HG03066 (cell line): ENCODE measurements around the gene HIC1.
"Not testable (repeated sequence)": the region's sequence is repeated elsewhere in the genome, so short reads cannot be mapped to it uniquely, and the experiment has no call there.

ENCODE experiments used
- ATAC-seq: cut with Tn5 transposase; IDR thresholded peaks from one replicate; pipeline ENCODE4 v1.9.1; 2021; ENCODE audit warnings: low read depth; ENCODE audit not compliant: unreplicated experiment

Gene HIC1

DNA sequence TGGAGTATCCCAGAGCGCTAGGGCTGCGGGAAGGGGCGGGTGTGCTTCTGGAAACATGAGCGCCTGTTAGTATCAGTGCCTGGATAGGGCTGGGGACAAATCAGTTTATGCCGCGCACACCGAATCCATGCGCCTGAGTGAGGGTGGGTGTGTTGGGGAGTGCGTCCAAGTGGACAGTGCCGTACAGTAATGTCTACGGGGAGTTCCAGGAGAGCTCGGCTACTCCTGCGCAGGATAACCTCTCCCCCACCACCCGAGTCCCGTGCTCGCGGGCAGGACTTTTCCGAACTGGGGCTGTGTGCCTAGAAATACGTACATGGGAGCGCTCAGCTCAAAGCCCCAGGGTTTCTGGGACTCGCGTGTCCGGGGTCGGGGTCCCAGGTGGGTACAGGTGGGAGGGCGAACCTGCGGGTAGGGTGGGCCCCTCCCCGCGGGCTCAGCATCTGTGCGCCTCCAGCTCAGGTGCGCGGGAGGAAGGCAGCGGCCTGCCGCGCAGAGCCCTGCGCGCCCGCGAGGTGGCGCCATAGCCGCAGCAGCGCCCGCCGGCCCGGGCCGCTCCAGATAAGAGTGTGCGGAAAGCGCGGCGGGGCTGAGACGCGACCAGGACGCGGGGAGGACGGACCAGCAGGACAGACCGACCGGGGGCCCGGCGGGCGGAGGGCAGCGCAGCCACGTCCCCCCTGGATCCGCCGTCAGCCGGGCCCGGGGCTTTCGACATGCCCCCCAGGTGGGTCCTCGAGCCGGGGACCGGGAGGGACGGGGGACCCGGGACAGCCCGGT, at the start of gene HIC1:
HIC1 (plus strand) TSS at position 592 of the 780 bp plus-strand sequence. CDS start 1,588 bp downstream, outside the sequence.
- no peak for ATAC-seq

- ATAC-seq: no peak
Measured at GRCh38 chr17:2008332-2009126, 46.4 kb upstream of the HIC1 start.

DNA sequence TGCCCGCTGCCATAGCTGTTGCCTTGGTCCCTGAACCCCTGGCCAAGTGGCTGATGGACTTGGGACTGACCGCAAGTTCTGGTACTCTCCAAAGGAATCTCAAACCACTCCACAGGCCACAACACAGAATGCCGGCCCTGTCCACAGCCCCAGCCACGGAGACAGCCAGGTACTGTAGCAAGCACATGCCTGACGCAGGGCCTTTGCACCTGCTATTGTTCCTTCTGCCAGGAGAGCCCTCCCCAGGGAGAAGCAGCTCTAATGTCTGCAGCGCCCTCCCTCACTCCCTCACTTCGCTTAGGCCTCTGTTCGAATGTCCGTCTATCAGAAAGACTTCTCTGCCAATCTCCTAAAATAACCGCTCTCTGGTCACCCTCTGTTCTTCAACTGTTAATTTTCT, 45.2 kb upstream of the HIC1 start:
- ATAC-seq: no peak

GRCh38 chr17:2011411-2012371, 43.2 kb upstream of the HIC1 start:
- no peak for ATAC-seq

- no peak for ATAC-seq
Measured at GRCh38 chr17:2012499-2012898, 42.4 kb upstream of the HIC1 start.

DNA sequence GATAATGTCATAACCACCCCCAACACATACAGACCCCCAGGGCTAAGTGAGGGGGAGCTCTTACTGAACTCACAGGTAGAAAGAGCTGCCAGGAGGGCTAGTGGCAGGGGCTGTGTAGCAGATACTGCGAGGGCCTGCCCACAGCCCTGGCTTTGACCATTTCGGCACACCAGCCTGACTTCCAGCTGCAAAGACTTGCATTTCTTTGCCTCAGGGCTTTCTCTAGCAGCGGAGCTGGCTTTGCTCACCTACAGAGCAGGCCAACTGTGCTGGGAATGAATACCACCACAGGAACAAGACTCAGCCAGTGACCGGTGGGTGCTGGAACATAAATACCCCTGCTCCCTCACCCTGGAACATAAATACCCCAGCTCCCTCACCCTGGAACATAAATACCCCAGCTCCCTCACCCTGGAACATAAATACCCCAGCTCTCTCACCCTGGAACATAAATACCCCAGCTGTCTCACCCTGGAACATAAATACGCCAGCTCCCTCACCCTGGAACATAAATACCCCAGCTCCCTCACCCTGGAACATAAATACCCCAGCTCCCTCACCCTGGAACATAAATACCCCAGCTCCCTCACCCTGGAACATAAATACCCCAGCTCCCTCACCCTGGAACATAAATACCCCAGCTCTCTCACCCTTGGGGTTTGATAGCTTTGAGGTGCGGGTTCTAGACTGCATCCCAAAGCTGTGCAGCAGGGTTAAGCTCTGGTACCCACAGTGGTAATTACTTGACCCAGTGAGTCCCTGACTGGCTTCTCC, 41.5 kb upstream of the HIC1 start:
- not testable (repeated sequence) for ATAC-seq

DNA sequence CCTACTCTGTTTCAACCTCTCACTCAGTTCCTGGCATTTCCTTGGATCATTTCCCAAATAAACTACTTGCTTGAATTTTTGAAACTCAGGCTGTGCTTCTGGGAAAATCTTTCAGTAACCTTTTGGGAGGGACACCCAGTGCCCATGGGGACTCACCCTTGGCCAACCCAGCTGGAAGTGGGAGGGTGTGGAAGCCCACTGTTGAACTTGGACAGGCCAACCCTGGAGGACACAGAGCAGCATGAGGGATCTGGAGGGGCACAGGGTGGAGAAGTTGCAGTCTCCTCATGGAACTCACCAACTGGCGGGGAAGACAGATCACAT, 40.9 kb upstream of the HIC1 start:
- ATAC-seq: no peak

GRCh38 chr17:2015314-2015713, 39.6 kb upstream of the HIC1 start:
- no peak for ATAC-seq

- ATAC-seq: no peak
Measured at GRCh38 chr17:2016494-2016893, 38.4 kb upstream of the HIC1 start.

GRCh38 chr17:2017274-2017941, 37.5 kb upstream of the HIC1 start:
- no peak for ATAC-seq

DNA sequence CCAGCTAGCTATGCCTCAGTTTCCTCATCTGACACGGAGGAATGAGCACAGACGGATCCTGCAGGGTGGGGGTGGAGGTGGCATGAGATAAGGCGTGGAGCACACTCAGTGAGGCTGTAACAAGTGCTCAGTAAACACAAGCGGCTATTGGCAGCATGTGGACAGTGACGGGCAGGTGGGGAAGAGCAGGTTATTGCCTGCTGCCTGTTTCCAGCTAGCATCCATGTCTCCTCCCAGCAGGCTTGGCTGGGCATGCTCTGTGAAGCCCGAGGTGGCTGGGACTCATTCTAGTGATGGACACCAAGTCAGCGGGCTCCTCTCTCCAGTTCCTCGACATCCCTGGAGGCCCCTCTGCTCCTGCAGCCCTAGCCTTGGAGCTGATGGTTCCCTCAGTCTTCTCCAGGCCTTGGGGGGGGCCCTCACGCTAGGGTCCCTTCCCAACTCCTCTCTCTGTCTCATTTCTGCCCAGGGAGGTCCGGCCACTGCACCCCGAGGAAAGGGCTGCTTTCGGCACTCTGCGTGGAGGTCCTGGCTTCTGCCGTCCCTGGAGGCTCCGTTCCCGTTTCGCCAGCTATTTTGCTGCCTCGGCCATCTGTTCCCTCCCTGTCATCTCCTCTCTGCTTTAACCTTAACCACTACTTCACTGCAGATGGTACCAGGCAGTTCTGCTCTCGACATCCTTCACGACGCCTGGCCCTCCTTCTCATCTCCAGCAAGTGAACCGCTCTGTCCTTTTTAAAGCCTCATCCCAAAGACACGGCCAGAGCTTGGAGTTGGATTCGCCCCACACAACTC, 36.0 kb upstream of the HIC1 start:
- no peak for ATAC-seq

DNA sequence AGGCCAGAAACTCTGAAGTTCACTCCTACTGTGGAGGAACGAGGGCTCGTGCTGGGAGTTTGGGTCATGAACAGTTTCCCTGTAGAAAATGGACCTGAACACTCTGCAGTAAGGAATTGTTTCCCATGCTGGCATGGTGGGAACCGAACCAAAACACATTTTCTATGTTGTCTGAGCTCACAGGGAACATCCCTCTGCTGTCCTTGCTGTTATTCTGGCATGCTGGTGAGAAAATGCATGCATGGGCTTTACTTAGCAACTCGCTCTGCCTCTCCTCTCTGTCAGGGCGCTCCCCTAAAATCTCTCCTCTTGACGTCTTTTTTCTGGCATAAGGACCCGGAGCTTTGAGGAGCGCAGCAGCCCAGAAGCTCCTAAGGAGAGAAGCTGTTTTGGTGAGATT, 35.2 kb upstream of the HIC1 start:
- no peak for ATAC-seq

- ATAC-seq: no peak
Measured at GRCh38 chr17:2020721-2021120, 34.2 kb upstream of the HIC1 start.

DNA sequence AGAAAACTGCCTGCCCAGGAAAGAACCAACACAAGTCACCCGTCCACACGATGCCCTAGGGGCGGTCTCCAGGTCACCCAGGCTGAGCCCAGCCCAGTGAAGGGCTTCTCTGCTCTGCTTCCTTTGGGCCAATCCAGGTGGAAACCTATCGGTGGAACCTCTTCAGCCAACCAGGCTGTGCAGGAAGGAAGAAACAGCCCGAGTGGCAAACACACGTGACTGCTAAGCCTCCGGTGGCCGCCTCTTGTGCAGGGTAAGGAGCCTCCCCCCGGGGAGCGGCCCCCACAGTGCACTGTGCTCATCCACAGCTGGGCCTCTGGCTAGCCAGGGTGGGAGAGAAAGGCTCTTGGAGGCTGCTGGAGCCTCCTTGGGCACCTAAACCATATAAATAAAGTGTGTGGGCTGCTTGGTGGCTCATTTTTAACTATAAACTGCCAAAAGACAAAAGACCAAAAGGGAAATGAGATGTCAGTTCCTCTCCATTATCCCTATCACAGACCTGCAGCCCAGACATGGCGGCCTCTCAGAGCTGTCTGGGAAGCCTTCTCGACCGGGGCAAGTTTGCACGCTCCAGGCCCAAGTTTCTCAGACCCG, 32.2 kb upstream of the HIC1 start:
- ATAC-seq: no peak

DNA sequence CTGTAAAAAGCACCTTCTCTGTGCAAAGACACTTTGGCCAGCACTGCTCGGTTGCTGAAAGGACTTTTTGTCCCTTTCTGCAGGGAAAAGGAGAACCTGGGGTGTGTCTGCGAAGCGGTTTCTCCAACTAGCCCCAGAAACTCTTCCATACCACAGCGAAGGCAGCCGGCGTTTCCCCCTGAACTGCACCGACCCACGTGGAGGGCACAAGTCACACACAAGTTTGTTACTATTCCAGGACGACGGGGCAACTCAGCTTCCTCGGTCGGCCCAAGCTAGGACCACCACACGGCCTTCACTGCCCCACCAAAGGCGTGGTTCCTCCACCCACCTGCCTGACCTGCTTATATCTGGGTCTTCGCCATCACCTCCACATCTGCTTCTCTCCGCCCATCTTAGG, 31.6 kb upstream of the HIC1 start:
- ATAC-seq: no peak

DNA sequence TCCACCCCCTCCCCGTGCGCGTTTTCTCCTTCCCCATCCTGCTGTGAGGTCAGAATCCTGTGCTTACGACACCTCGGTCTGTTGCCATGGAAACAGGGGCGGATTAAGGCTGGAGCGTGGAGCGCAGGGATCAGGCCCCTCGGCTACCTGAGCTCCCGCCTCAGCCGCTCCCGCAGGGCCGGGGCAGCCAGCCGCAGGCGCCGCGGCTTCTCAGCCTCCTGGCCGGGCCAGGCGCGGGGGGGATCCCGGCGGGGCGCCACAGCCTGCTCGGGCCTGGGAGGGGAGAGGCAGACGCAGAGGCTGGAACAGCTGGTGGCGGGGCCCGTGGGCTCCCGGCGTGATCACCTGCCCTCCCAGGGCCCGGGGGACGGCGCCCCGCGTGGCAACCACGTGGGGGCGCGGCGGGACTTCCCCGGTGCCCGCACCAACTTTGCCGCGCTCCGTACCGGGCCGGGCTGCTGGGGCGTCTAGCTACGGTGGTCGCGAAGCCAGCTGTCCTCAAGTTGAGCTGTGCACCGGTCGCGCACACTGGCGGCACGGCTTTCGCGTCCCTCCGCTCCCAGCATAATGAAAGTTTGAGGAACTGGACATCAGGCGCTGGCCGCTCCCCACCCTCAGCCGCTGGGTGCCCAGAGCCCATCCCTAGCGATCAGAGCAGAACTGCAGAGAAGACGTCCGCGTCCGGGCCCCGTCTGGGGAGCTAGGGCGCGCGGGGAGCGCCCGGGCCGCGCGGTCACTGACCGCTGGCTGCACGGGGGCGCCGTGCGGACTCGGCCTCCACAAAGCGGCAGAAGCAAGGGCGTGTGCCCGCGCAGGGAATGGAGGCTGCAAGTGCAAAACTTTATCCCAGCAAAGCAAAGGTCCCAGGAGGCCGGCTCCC, 31.0 kb upstream of the HIC1 start:
- no peak for ATAC-seq

GRCh38 chr17:2024572-2025219, 30.2 kb upstream of the HIC1 start:
- no peak for ATAC-seq
